Stimulated activated CD4-positive, alpha-beta T cell treated with anti-CD3 and anti-CD28 coated beads, Interleukin-1b, Interleukin-23, amount 100 ng/mL, for 4 hours (primary cell): Measurements from ENCODE around the gene C2orf72.

Experiments
- DNase-seq, 2 donors: peaks; one replicate each; pipeline ENCODE4 v3.0.0-alpha.2; 2020; ENCODE audit warnings: low read depth in 2 of 2

The C2orf72 gene

GRCh38 chr2:231068525-231069222 lies 31.4 kb downstream of the C2orf72 start:
- no peak for DNase-seq

DNA sequence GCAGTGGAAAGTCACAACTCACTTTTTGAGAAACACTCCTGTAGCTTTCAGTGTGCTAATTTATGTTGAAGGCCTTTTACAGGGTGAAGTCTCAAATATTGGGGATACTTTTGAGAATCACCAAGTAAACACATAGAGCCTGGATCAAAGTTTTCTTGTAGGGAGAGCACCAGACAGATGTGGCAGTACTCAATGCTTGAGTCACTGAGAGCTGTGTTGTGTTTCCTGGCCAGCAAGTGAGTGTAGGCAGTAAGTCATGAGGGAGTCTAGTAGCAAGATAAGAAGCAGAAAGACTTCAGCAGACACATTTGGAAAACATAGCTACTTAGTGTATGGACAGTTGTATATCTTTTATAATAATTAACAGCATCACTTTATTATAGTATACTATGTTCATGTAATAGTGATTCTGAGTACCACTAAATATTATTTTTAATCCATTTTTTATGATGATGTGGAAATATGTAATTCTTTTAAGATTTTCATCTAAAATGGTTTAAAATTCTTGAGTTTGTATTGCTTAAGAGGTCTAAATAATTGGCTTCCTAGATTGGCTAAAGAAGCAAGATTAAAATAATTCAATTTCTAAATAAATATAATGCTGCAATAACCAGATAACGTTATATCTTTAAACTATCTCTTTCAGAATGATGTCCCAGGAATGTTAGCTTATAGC lies 32.2 kb downstream of the C2orf72 start:
- no peak for DNase-seq

DNA sequence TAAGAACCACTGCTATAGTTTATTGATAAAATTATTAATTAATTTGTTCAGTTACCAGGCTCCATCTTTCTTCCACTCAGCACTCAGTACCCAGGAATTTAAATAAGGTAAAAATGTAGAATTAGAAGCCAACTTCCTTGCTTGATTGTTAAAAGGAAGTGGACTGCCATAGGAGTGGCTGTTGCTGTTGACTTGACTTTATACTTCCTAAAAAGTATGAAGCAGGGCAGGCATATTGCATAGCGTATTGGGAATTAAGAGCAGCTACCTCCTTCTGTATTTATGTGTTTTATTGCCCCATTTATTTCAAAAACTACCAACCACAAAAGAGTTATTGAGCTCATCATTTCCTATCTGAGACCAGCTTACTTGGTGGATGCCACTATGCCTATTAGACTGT lies 47.2 kb downstream of the C2orf72 start:
- DNase-seq = no peak

- DNase-seq = no peak
Measured at GRCh38 chr2:231088754-231089153, 51.4 kb downstream of the C2orf72 start.

DNA sequence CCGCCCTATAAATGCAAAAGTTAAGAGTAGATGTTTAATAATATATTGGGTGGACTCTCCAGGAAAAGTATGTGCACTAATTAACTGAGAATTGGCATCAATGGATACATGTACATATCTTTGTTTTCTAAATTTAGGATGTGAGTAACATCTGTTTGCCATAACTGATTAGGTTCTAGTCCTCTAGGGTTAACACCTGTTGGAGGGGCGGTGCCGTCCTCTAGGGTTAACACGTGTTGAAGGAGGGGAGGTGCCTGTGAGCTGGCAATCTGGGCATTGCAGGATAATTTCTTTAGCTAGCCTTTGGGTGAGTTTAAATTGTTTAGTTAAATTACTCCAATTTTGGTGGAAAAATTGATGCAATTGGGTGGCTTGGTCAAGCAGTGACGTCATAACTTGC lies 56.6 kb downstream of the C2orf72 start:
- DNase-seq = no peak

GRCh38 chr2:231094736-231095346 lies 57.5 kb downstream of the C2orf72 start:
- DNase-seq = no peak
